Loucy (cell line): ENCODE results near the gene CYFIP2.

Source experiments
- CTCF ChIP-seq: fragments of 200-600 bp; sonication (generic); conservative IDR thresholded peaks from 2 replicates; pipeline ENCODE4 v1.5.1; 2014; ENCODE audit warnings: mild to moderate bottlenecking, antibody characterized with exemption, low read length
- EZH2phosphoT487 ChIP-seq: fragments of 200-600 bp; IDR thresholded peaks from 2 replicates; pipeline ENCODE4 v1.6.1; 2018; ENCODE audit warnings: antibody characterized with exemption, mild to moderate bottlenecking, moderate library complexity, borderline replicate concordance

DNA sequence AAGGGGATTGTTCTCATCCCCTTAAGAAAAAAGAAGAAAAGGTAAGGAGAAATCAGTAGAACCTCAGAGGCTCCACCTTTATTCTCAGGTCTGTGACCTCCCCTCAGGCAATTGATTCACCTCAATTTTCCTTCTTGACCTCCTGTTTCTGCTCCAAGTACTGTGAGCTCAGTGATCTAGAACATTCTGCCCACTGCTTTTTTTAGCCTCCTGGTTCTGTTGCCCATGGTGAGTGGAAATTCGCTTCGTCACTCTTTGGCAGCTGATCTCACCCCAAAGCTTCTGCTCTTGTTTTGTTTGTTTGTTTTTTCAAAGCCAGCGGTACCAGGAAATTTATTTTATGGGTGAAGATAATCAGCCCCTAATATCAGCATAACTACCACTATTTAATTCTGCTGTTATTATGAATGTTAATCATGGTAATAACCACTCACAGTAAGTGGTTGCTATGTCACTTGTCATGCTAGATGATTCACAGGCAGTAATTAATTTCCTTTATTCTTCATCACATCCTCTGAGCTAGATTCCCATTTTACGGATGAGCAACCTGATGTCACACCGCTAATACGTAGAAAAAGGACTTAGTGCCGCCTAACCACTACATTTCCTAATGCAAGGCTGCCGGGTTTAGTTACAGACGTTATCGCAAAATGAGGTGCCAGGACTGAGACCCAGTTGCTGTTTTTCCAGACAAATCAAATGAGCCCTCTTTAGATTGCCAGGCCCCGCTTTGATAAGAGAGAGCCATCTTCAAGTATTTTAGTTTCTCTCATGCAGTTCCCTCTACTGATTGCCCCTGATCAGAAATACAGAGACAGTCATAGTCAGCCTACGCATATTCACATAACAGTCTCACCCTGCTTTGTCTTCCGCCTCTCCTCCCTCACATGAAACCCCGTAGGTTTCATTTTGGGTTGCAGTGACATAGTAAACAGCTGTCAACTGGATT is 78.2 kb downstream of the CYFIP2 start:
- TF ChIP-seq CTCF (no peak), EZH2phosphoT487 (no peak)
